Measurements from ENCODE around the gene FLII.

- TF ChIP-seq POLR2AphosphoS5 (IDR thresholded peaks at IDR 0.05; ENCODE audit: low read depth, low read length) (no peak), CTCF (IDR thresholded peaks at IDR 0.05) (no peak)
Measured at GRCh38 chr17:18251204-18251603, 7.3 kb downstream of the FLII start.

Data from SK-N-SH (cell line).